IMR-90 (cell line): Measurements from ENCODE around the gene LCNL1. TPM values are rescaled to one million over a fixed set of nuclear protein-coding genes. Genes with fewer than 3 reads are reported as not detected.

Experiments
- ATAC-seq: fragments of 200-7000 bp; cut with Tn5 transposase; 2 replicates; pipeline ENCODE4 v1.9.1; 2020; ENCODE audit warnings: low read depth, mild to moderate bottlenecking, moderate library complexity
- BruUV-seq: library from RNA; stranded (reverse); fragments of 400-500 nt; replicated peaks from 2 replicates; lab custom pipeline; 2021; lab: Mats Ljungman, UMichigan
- CTCF ChIA-PET: fragments of 300-600 bp; formaldehyde crosslinking; extraction: SDS; loops from one replicate; lab custom pipeline; 2021; ENCODE audit warnings: antibody characterized with exemption; lab: Yijun Ruan, JAX
- POLR2A ChIA-PET: fragments of 300-600 bp; sonication (Branson Sonifier 250); formaldehyde crosslinking; loops from one replicate; lab custom pipeline; 2022; ENCODE audit warnings: antibody characterized with exemption; ENCODE audit not compliant: unreplicated experiment; lab: Charles Lee
- DNase-seq: peaks from one replicate; pipeline ENCODE4 v3.0.0; 2013
- H2AFZ ChIP-seq: replicated peaks from 2 replicates; pipeline ENCODE3; 2013; ENCODE audit warnings: low read length, mild to moderate bottlenecking; ENCODE audit not compliant: poor library complexity
- H2AK5ac ChIP-seq: 2 replicates; pipeline ENCODE4 v1.6.1; 2013; ENCODE audit warnings: low read depth, low read length, inconsistent platforms
- H2AK9ac ChIP-seq: replicated peaks from 2 replicates; pipeline ENCODE3; 2013; ENCODE audit warnings: mild to moderate bottlenecking, low read depth, low read length, moderate library complexity; ENCODE audit not compliant: poor library complexity
- H2BK120ac ChIP-seq: 2 replicates; pipeline ENCODE4 v1.6.1; 2013; ENCODE audit warnings: low read depth, low read length, inconsistent platforms
- H2BK15ac ChIP-seq: 3 replicates; pipeline ENCODE4 v1.6.1; 2013; ENCODE audit warnings: low read depth, low read length, inconsistent platforms
- H2BK20ac ChIP-seq: 2 replicates; pipeline ENCODE4 v1.6.1; 2013; ENCODE audit warnings: low read depth, mild to moderate bottlenecking, inconsistent platforms, low read length, moderate library complexity
- H2BK5ac ChIP-seq: 2 replicates; pipeline ENCODE4 v1.6.1; 2013; ENCODE audit warnings: mild to moderate bottlenecking, low read depth, low read length, inconsistent platforms; ENCODE audit not compliant: poor library complexity, severe bottlenecking
- H3K14ac ChIP-seq: replicated peaks from 2 replicates; pipeline ENCODE4 v1.6.1; 2013; ENCODE audit warnings: low read depth, low read length, inconsistent platforms
- H3K18ac ChIP-seq: 2 replicates; pipeline ENCODE4 v1.6.1; 2013; ENCODE audit warnings: low read depth, low read length, control low read depth
- H3K23ac ChIP-seq: 2 replicates; pipeline ENCODE4 v1.6.1; 2013; ENCODE audit warnings: low read depth, low read length, inconsistent platforms
- H3K27ac ChIP-seq: 2 replicates; pipeline ENCODE4 v1.5.1; 2013; ENCODE audit warnings: mild to moderate bottlenecking, control low read depth, low read length; ENCODE audit not compliant: insufficient read depth
- H3K27me3 ChIP-seq: 2 replicates; pipeline ENCODE4 v1.6.1; 2013; ENCODE audit warnings: low read length; ENCODE audit not compliant: control insufficient read depth, insufficient read depth
- H3K36me3 ChIP-seq: 2 replicates; pipeline ENCODE4 v1.6.1; 2013; ENCODE audit warnings: low read length, mixed read lengths; ENCODE audit not compliant: control insufficient read depth, insufficient read depth
- H3K4ac ChIP-seq: 2 replicates; pipeline ENCODE4 v1.6.1; 2013; ENCODE audit warnings: low read depth, low read length, inconsistent platforms
- H3K4me1 ChIP-seq: 2 replicates; pipeline ENCODE4 v1.6.1; 2013; ENCODE audit warnings: low read length, mixed read lengths; ENCODE audit not compliant: control insufficient read depth, insufficient read depth
- H3K4me2 ChIP-seq: 2 replicates; pipeline ENCODE4 v1.6.1; 2013; ENCODE audit warnings: low read depth, mild to moderate bottlenecking, control low read depth, low read length, moderate library complexity
- H3K4me3 ChIP-seq: 2 replicates; pipeline ENCODE4 v1.5.1; 2013; ENCODE audit warnings: low read depth, mild to moderate bottlenecking, control low read depth, low read length, moderate library complexity; ENCODE audit not compliant: insufficient read depth
- H3K56ac ChIP-seq: 2 replicates; pipeline ENCODE4 v1.6.1; 2013; ENCODE audit warnings: low read length, inconsistent platforms; ENCODE audit not compliant: insufficient read depth; ENCODE audit errors: extremely low read depth
- H3K79me1 ChIP-seq, 2 experiments: 2 replicates each; pipeline ENCODE4 v1.6.1; 2013; ENCODE audit warnings: low read length in 2 of 2, inconsistent platforms in 1 of 2, low read depth in 1 of 2
- H3K9ac ChIP-seq: 2 replicates; pipeline ENCODE4 v1.6.1; 2013; ENCODE audit warnings: low read depth, low read length, control low read depth
- H3K9me1 ChIP-seq: 2 replicates; pipeline ENCODE4 v1.6.1; 2013; ENCODE audit warnings: low read length, inconsistent platforms; ENCODE audit not compliant: insufficient read depth
- H3K9me3 ChIP-seq: 2 replicates; pipeline ENCODE4 v1.6.1; 2013; ENCODE audit warnings: low read length; ENCODE audit not compliant: control insufficient read depth, insufficient read depth
- H4K20me1 ChIP-seq: 2 replicates; pipeline ENCODE4 v1.6.1; 2013; ENCODE audit warnings: low read length, inconsistent platforms; ENCODE audit not compliant: insufficient read depth
- H4K5ac ChIP-seq: 2 replicates; pipeline ENCODE4 v1.6.1; 2013; ENCODE audit warnings: mild to moderate bottlenecking, low read depth, low read length, control low read depth
- H4K8ac ChIP-seq, 2 experiments: 2 replicates each; pipeline ENCODE4 v1.6.1; 2013; ENCODE audit warnings: low read depth in 2 of 2, low read length in 2 of 2, control low read depth in 1 of 2, inconsistent platforms in 1 of 2
- H4K91ac ChIP-seq: 2 replicates; pipeline ENCODE4 v1.6.1; 2013; ENCODE audit warnings: low read depth, low read length, inconsistent platforms; ENCODE audit not compliant: insufficient read depth
- BHLHE40 ChIP-seq: fragments of 150-350 bp; IDR thresholded peaks from 2 replicates; pipeline ENCODE4 v1.6.1; 2016; ENCODE audit warnings: mild to moderate bottlenecking, low read depth, low read length
- CEBPB ChIP-seq: IDR thresholded peaks from 2 replicates; pipeline ENCODE4 v1.6.1; 2012; ENCODE audit warnings: low read depth, low read length, improper control_type of control experiment
- CHD1 ChIP-seq: IDR thresholded peaks from 2 replicates; pipeline ENCODE4 v1.6.1; 2012; ENCODE audit warnings: low read depth, low read length, improper control_type of control experiment
- FOS ChIP-seq: fragments of 150-350 bp; IDR thresholded peaks from 2 replicates; pipeline ENCODE4 v1.6.1; 2016; ENCODE audit warnings: low read depth, low read length
- MAFK ChIP-seq: IDR thresholded peaks from 2 replicates; pipeline ENCODE4 v1.6.1; 2012; ENCODE audit warnings: low read depth, low read length, improper control_type of control experiment
- MAZ ChIP-seq: IDR thresholded peaks from 2 replicates; pipeline ENCODE4 v1.6.1; 2012; ENCODE audit warnings: low read depth, mild to moderate bottlenecking, low read length, improper control_type of control experiment, moderate library complexity, borderline replicate concordance
- MXI1 ChIP-seq: IDR thresholded peaks from 2 replicates; pipeline ENCODE4 v1.6.1; 2012; ENCODE audit warnings: low read depth, mild to moderate bottlenecking, low read length, moderate library complexity, borderline replicate concordance
- NFE2L2 ChIP-seq: fragments of 150-350 bp; IDR thresholded peaks from 2 replicates; pipeline ENCODE4 v1.6.1; 2016; ENCODE audit warnings: low read depth, mild to moderate bottlenecking, low read length
- POLR2A ChIP-seq: IDR thresholded peaks from 2 replicates; pipeline ENCODE4 v1.6.1; 2012; ENCODE audit warnings: mild to moderate bottlenecking, low read depth, low read length
- RAD21 ChIP-seq: IDR thresholded peaks from 2 replicates; pipeline ENCODE4 v1.6.1; 2012; ENCODE audit warnings: low read length, improper control_type of control experiment
- RCOR1 ChIP-seq: IDR thresholded peaks from 2 replicates; pipeline ENCODE4 v1.6.1; 2012; ENCODE audit warnings: mild to moderate bottlenecking, low read length, improper control_type of control experiment; ENCODE audit not compliant: insufficient replicate concordance
- RFX5 ChIP-seq: IDR thresholded peaks from 2 replicates; pipeline ENCODE4 v1.8.0; 2012; ENCODE audit warnings: low read depth, mild to moderate bottlenecking, low read length, moderate library complexity
- SMC3 ChIP-seq: fragments of 150-350 bp; IDR thresholded peaks from 2 replicates; pipeline ENCODE4 v1.6.1; 2016; ENCODE audit warnings: low read depth, mild to moderate bottlenecking, antibody characterized with exemption, low read length, moderate library complexity
- WGBS, 2 experiments: methylation state at CpG; one replicate each; pipeline versions ENCODE4 v1.1.5 to v1.1.7; 2013; ENCODE audit warnings: missing lambda C conversion rate in 2 of 2; ENCODE audit not compliant: insufficient read length in 1 of 2; ENCODE audit errors: extremely low coverage in 2 of 2; 5-methylcytosine and 5-hydroxymethylcytosine counted together
- dilution Hi-C: fragments of 300-500 bp; cut with HindIII; formaldehyde crosslinking; loops from one replicate; pipeline ENCODE4 v1.14.3; 2018; ENCODE audit warnings: low sequenced_read_pairs; ENCODE audit not compliant: unreplicated experiment
- in situ Hi-C: fragments of 300-500 bp; cut with MboI; formaldehyde crosslinking; loops from 3 replicates; pipeline ENCODE4 v1.14.3; 2019; ENCODE audit warnings: low sequenced_read_pairs, inconsistent platforms, mixed read lengths
- intact Hi-C: fragments of 100-400 bp; cut with micrococcal nuclease; formaldehyde crosslinking; loops from 2 replicates; pipeline ENCODE4 v1.10.0; 2022
- polyA plus RNA-seq, 3 experiments: library from polyadenylated mRNA; depleted of rRNA; stranded (reverse); fragments of >200 nt; gene quantifications; 2 replicates each; pipeline ENCODE4 v1.2.3, GENCODE V29; 2012; ENCODE audit warnings: low replicate concordance in 1 of 3
- total RNA-seq: library from RNA; depleted of rRNA; stranded (reverse); fragments of >200 nt; gene quantifications from 2 replicates; pipeline ENCODE4 v1.2.3, GENCODE V29; 2012
- TF ChIP-seq, protein P1 (sequence below): conservative IDR thresholded peaks from 2 replicates; pipeline ENCODE4 v1.5.1; 2012; ENCODE audit warnings: mild to moderate bottlenecking, low read depth, low read length, improper control_type of control experiment
- TF ChIP-seq, protein P2 (sequence below): fragments of 150-350 bp; IDR thresholded peaks from 2 replicates; pipeline ENCODE4 v1.6.1; 2016; ENCODE audit warnings: low read depth, mild to moderate bottlenecking, low read length, moderate library complexity, borderline replicate concordance
- TF ChIP-seq, protein P3 (sequence below): fragments of 150-350 bp; IDR thresholded peaks from 2 replicates; pipeline ENCODE4 v1.6.1; 2017; ENCODE audit warnings: mild to moderate bottlenecking, antibody characterized with exemption, low read length, low read depth

LCNL1 gene
- total and polyA plus RNA-seq, 2 of the 4 experiments (the other 2 are of a cell fraction), result 0.15 TPM; not detected in 1

DNA sequence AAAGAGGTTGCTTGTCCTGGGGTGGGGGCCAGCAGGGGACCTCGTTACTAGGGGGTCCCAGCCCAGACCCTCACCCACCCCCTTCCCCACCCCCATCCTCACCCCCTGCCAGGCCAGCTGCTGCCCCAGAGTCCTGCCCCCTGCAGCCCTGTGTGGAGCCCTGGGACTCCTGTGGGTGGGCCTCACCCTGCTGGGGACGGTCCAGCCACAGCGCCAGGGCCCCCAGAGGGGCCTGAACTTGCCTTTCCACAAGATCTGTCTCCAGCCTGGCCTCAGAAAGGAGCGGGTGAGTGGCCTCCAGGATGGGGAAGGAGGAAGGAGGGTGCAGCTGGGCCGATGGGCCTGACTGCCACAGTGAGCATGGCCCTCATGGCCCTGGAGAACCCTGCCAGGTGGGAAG lies 13.0 kb upstream of the LCNL1 start:
- Histone ChIP-seq H3K27me3 (peaks cover 19% of the 10 kb centered on the region), H3K79me1 (no peaks in the 10 kb centered on the region), H2AFZ (no peak overlapping the region), H3K36me3 (no peaks in the 10 kb centered on the region), H2BK5ac (no peak overlapping the region), H3K4ac (no peak overlapping the region), H3K14ac (no peak overlapping the region), H2BK15ac (no peak overlapping the region), H3K27ac (no peak overlapping the region), H2AK9ac (no peak overlapping the region), H4K20me1 (no peaks in the 10 kb centered on the region), H3K56ac (no peak overlapping the region), H3K9me3 (no peaks in the 10 kb centered on the region), H3K4me1 (no peaks in the 10 kb centered on the region), H4K91ac (no peak overlapping the region), H3K4me2 (no peak overlapping the region), H3K23ac (no peak overlapping the region), H3K4me3 (no peak overlapping the region), H3K9ac (no peak overlapping the region), H4K8ac (no peak overlapping the region), H4K5ac (no peak overlapping the region), H3K9me1 (no peaks in the 10 kb centered on the region), H2BK20ac (no peak overlapping the region), H2AK5ac (no peak overlapping the region), H2BK120ac (no peak overlapping the region), H3K18ac (no peak overlapping the region)
- no TSS peak for BruUV-seq
- ChIA-PET CTCF (no interaction called here), POLR2A (no interaction called here)
- dilution Hi-C loops (no loop called here), in situ Hi-C loops (no loop called here), intact Hi-C loops (no loop called here)
- ATAC-seq, result no peak
- DNase-seq, result no peak
- TF ChIP-seq MAFK (no peak), SMC3 (no peak), FOS (no peak), RFX5 (no peak), MXI1 (no peak), MAZ (no peak), POLR2A (no peak), NFE2L2 (no peak), CEBPB (no peak), RAD21 (no peak), BHLHE40 (no peak), CHD1 (no peak), RCOR1 (no peak)
- TF ChIP-seq, protein P1, sequence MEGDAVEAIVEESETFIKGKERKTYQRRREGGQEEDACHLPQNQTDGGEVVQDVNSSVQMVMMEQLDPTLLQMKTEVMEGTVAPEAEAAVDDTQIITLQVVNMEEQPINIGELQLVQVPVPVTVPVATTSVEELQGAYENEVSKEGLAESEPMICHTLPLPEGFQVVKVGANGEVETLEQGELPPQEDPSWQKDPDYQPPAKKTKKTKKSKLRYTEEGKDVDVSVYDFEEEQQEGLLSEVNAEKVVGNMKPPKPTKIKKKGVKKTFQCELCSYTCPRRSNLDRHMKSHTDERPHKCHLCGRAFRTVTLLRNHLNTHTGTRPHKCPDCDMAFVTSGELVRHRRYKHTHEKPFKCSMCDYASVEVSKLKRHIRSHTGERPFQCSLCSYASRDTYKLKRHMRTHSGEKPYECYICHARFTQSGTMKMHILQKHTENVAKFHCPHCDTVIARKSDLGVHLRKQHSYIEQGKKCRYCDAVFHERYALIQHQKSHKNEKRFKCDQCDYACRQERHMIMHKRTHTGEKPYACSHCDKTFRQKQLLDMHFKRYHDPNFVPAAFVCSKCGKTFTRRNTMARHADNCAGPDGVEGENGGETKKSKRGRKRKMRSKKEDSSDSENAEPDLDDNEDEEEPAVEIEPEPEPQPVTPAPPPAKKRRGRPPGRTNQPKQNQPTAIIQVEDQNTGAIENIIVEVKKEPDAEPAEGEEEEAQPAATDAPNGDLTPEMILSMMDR, result no peak
- TF ChIP-seq, protein P2, sequence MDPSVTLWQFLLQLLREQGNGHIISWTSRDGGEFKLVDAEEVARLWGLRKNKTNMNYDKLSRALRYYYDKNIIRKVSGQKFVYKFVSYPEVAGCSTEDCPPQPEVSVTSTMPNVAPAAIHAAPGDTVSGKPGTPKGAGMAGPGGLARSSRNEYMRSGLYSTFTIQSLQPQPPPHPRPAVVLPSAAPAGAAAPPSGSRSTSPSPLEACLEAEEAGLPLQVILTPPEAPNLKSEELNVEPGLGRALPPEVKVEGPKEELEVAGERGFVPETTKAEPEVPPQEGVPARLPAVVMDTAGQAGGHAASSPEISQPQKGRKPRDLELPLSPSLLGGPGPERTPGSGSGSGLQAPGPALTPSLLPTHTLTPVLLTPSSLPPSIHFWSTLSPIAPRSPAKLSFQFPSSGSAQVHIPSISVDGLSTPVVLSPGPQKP, result no peak
- TF ChIP-seq, protein P3, sequence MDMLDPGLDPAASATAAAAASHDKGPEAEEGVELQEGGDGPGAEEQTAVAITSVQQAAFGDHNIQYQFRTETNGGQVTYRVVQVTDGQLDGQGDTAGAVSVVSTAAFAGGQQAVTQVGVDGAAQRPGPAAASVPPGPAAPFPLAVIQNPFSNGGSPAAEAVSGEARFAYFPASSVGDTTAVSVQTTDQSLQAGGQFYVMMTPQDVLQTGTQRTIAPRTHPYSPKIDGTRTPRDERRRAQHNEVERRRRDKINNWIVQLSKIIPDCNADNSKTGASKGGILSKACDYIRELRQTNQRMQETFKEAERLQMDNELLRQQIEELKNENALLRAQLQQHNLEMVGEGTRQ, result no peak
- 75% methylated on average over 2 of the region's 5 CpGs; no CpG with 5 or more reads in 1 of the 2 experiments for WGBS, 2 experiments
